ENCODE data around the gene KLHDC7A. TPM values are rescaled to one million over a fixed set of nuclear protein-coding genes. Genes with fewer than 3 reads are reported as not detected.
A peak's percentile ranks its signal among the peaks of the same experiment; 100 is the strongest.

Gene KLHDC7A
- total RNA-seq, 6 experiments from 2014 or later, result 2.3 to 9.2 (median 6.9) TPM

- no peaks in the 10 kb centered on the region for H3K9me3 ChIP-seq
- no peaks in the 10 kb centered on the region for H3K4me1 ChIP-seq
- H3K27ac ChIP-seq, result no peak overlapping the region
- intact Hi-C loops (cut with DNase I), result no loop called here
- H3K4me3 ChIP-seq, result no peak overlapping the region
- no peaks in the 10 kb centered on the region for H3K36me3 ChIP-seq
- DNase-seq, result no peak
- TF ChIP-seq POLR2A (IDR thresholded peaks at IDR 0.05), result no peak
- TF ChIP-seq CTCF (IDR thresholded peaks at IDR 0.05), result no peak
- ATAC-seq, result peak in 1 of 4 donors; percentile 23
- H3K27me3 ChIP-seq, result no peaks in the 10 kb centered on the region
- WGBS (ENCODE audit: insufficient coverage, low coverage, low lambda C conversion rate, missing lambda C conversion rate), result 87% methylated on average over 3 of the region's 3 CpGs
Observed at GRCh38 chr1:18444563-18444962, 36.2 kb upstream of the KLHDC7A start.

- Histone ChIP-seq H3K27me3 (no peaks in the 10 kb centered on the region), H3K27ac (no peak overlapping the region), H3K36me3 (no peaks in the 10 kb centered on the region), H3K9me3 (no peaks in the 10 kb centered on the region), H3K4me3 (no peak overlapping the region), H3K4me1 (no peaks in the 10 kb centered on the region)
- ATAC-seq (no peak), DNase-seq (no peak)
- intact Hi-C loops (cut with DNase I), result no loop called here
- TF ChIP-seq CTCF (IDR thresholded peaks at IDR 0.05), result no peak
- 69% methylated on average over 4 of the region's 4 CpGs for WGBS (ENCODE audit: insufficient coverage, low coverage, low lambda C conversion rate, missing lambda C conversion rate)
Observed at GRCh38 chr1:18446751-18447150, 34.0 kb upstream of the KLHDC7A start.

DNA sequence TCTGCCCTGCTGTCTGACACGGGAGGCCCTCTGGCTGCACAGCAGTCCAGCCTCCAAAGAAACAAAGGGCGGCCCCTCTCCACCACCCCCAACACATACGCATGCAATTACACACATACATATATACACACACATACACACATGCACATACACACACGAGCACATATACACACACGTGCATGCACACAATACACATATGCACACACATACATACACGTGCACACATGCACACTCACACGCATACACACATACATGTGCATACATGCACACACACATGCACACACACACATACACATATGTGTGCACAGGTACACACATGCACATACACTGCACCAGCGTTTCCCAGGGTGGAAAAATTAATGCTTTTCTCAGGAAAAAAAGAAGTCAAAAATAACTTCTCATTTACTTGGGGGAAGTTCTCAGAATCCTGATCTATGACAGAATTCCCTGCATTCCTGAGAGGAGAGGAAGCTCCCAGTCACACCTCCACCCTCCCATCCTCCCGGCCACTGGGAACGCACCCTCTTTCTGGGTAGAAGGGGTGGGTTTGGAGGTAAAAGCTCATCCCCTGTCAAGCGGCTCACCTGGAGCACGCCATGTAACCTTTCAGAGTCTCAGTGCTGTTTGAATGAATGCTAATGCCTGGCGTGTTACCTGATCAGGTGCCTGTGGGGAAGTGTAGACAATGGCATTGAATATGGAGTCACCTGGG is 33.1 kb upstream of the KLHDC7A start:
- Histone ChIP-seq H3K9me3 (no peaks in the 10 kb centered on the region), H3K36me3 (no peaks in the 10 kb centered on the region), H3K4me3 (no peak overlapping the region), H3K27me3 (no peaks in the 10 kb centered on the region), H3K4me1 (no peaks in the 10 kb centered on the region), H3K27ac (no peak overlapping the region)
- no peak for TF ChIP-seq CTCF (IDR thresholded peaks at IDR 0.05)
- TF ChIP-seq POLR2A (IDR thresholded peaks at IDR 0.05), result no peak
- 58% methylated on average over 2 of the region's 13 CpGs for WGBS (ENCODE audit: insufficient coverage, low coverage, low lambda C conversion rate, missing lambda C conversion rate)
- no peak for DNase-seq
- intact Hi-C loops (cut with DNase I), result no loop called here
- no peak for ATAC-seq

GRCh38 chr1:18448889-18449288 is 31.8 kb upstream of the KLHDC7A start:
- ATAC-seq (no peak), DNase-seq (no peak)
- no peak overlapping the region for H3K27ac ChIP-seq
- 41% methylated on average over 2 of the region's 4 CpGs for WGBS (ENCODE audit: insufficient coverage, low coverage, low lambda C conversion rate, missing lambda C conversion rate)
- intact Hi-C loops (cut with DNase I), result no loop called here
- no peaks in the 10 kb centered on the region for H3K9me3 ChIP-seq
- no peaks in the 10 kb centered on the region for H3K4me1 ChIP-seq
- no peak for TF ChIP-seq POLR2A (IDR thresholded peaks at IDR 0.05)
- no peak for TF ChIP-seq CTCF (IDR thresholded peaks at IDR 0.05)
- H3K27me3 ChIP-seq, result no peaks in the 10 kb centered on the region
- no peaks in the 10 kb centered on the region for H3K36me3 ChIP-seq
- no peak overlapping the region for H3K4me3 ChIP-seq

GRCh38 chr1:18452550-18452949 is 28.2 kb upstream of the KLHDC7A start:
- Histone ChIP-seq H3K27me3 (no peaks in the 10 kb centered on the region), H3K4me3 (no peak overlapping the region), H3K4me1 (no peaks in the 10 kb centered on the region), H3K9me3 (no peaks in the 10 kb centered on the region), H3K36me3 (no peaks in the 10 kb centered on the region), H3K27ac (no peak overlapping the region)
- DNase-seq (no peak), ATAC-seq (peak; percentile 46 to 59 (median 52))
- intact Hi-C loops (cut with DNase I), result no loop called here
- TF ChIP-seq POLR2A (IDR thresholded peaks at IDR 0.05) (no peak), CTCF (IDR thresholded peaks at IDR 0.05) (no peak)

Measured in right lobe of liver (tissue), 6 donors.